SK-N-MC (cell line): ENCODE data around the gene GAPDHS.

ENCODE experiments used
- DNase-seq: peaks from one replicate; pipeline ENCODE4 v3.0.0-alpha.2; 2011; ENCODE audit warnings: low read depth, low spot score
- H3K27ac ChIP-seq: fragments of 200-600 bp; sonication (generic); 2 replicates; pipeline ENCODE4 v1.5.1; 2016; ENCODE audit warnings: mixed run types
- H3K36me3 ChIP-seq: fragments of 200-600 bp; sonication (generic); 2 replicates; pipeline ENCODE4 v1.6.1; 2017; ENCODE audit warnings: antibody characterized with exemption, low read length, mixed read lengths; ENCODE audit not compliant: insufficient read depth
- H3K4me3 ChIP-seq: fragments of 200-600 bp; sonication (generic); 2 replicates; pipeline ENCODE4 v1.5.1; 2016
- H3K9ac ChIP-seq: fragments of 200-600 bp; sonication (generic); 2 replicates; pipeline ENCODE4 v1.8.0; 2017; ENCODE audit warnings: mixed run types, mixed read lengths; ENCODE audit not compliant: insufficient read length
- H3K9me3 ChIP-seq: fragments of 200-600 bp; sonication (generic); 2 replicates; pipeline ENCODE4 v1.6.1; 2017; ENCODE audit warnings: low read depth, mild to moderate bottlenecking, antibody characterized with exemption, low read length, moderate library complexity, mixed read lengths
- EZH2 ChIP-seq: fragments of 200-600 bp; sonication (generic); IDR thresholded peaks from one replicate; pipeline ENCODE4 v1.6.1; 2017; ENCODE audit warnings: antibody characterized with exemption
- FOXP2 ChIP-seq: optimal IDR thresholded peaks from 2 replicates; pipeline ENCODE3; 2011; ENCODE audit warnings: mild to moderate bottlenecking, moderate library complexity; ENCODE audit not compliant: insufficient read depth; ENCODE audit errors: extremely low read length, control extremely low read depth
- POLR2AphosphoS5 ChIP-seq: IDR thresholded peaks from 2 replicates; pipeline ENCODE4 v1.6.1; 2012; ENCODE audit warnings: mild to moderate bottlenecking, low read depth, low read length, borderline replicate concordance

Gene GAPDHS

DNA sequence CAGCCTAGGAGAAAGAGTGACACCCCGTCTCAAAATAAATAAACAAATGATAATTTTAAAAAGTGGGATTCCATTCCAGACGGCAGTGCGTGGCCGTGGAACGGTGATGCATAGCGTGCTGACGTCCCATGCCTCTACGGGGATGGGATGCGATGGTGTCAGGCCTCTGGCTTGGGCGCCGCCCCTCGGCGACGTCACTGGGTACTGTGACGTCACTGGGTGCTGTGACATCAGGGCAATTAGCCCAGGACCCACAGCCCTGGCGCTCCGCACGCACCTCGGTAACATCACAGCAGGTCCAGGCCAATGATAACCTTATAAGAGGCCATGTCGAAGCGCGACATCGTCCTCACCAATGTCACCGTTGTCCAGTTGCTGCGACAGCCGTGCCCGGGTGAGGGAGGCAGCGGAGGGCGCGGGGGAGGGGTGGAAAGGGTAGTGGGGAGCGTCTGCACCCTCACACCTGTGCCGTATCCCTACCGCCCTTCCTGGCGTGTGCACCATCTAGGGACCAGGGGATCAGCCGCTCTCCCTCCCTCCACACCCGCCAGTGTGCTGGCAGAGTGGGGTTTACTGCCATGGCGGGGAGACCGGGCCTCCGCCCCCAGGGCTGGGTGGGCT is at the start of gene GAPDHS:
Gene GAPDHS (plus strand): TSS at position 256 of the 621 bp plus-strand sequence. CDS start 72 bp downstream, at position 328.
- TF ChIP-seq EZH2: no peak
- TF ChIP-seq POLR2AphosphoS5: no peak
- no peak for TF ChIP-seq FOXP2
- Histone ChIP-seq H3K4me3 (no peak within 1 kb of the TSS), H3K9me3 (no peaks in the 10 kb centered on the region), H3K9ac (no peak within 1 kb of the TSS), H3K27ac (no peak within 1 kb of the TSS), H3K36me3 (no peaks in the 10 kb centered on the region)
- DNase-seq: no peak

GRCh38 chr19:35484252-35485036 is 48.8 kb upstream of the GAPDHS start:
- Histone ChIP-seq H3K36me3 (no peaks in the 10 kb centered on the region), H3K9me3 (no peaks in the 10 kb centered on the region), H3K27ac (no peak overlapping the region), H3K9ac (no peak overlapping the region), H3K4me3 (no peak overlapping the region)
- no peak for DNase-seq
- TF ChIP-seq EZH2: no peak
- TF ChIP-seq FOXP2: no peak
- no peak for TF ChIP-seq POLR2AphosphoS5

DNA sequence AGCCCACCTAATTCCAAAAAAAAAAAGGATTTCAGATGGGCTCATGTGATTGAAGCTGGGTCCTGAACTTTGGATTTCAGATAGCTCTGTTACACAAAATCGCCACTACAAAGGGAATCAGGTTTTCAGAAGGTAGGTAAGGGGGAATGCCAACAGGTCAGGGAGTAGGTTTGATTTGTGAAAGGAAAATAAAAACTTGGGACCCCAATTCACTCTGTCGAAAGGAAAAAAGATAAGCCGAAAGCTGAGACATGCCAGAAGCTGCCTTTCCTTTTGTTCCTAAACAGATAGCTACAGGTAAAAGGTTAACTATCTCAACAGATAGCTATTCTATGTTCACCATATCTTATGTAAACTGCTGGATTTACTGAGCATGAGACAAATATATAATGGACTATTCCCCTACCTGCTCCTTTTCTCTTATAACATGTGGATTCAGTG is 47.0 kb upstream of the GAPDHS start:
- Histone ChIP-seq H3K4me3 (no peak overlapping the region), H3K27ac (no peak overlapping the region), H3K9ac (no peak overlapping the region), H3K9me3 (no peaks in the 10 kb centered on the region), H3K36me3 (no peaks in the 10 kb centered on the region)
- no peak for TF ChIP-seq POLR2AphosphoS5
- no peak for TF ChIP-seq EZH2
- no peak for TF ChIP-seq FOXP2
- DNase-seq: no peak

DNA sequence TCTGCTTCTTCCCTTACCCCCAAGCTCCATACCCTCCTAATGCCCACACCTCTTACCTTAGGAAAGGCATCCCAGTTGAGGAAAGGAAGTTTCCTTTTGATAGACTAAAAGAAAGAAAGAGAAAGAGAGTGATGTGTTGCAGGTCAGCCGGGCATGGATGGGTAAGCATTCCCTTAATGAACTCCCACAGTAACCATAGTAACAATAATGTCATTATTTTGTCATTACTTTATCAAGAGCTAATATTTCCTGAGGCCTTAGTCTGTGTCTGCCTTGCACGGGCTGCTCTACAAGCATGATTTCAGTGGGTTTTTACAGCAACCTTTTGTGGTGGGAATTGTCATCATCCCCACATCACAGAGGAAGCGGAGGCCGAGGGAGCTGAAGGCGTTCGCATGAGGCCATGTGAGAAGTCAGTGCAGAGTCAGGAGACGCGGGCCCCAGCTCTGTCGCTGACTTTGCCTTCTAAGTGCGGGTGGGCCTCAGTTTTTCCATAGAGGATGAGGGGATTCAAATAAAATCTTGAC is 45.5 kb upstream of the GAPDHS start:
- DNase-seq: no peak
- TF ChIP-seq POLR2AphosphoS5 (no peak), FOXP2 (no peak), EZH2 (no peak)
- no peak overlapping the region for H3K9ac ChIP-seq
- no peaks in the 10 kb centered on the region for H3K36me3 ChIP-seq
- no peak overlapping the region for H3K4me3 ChIP-seq
- no peak overlapping the region for H3K27ac ChIP-seq
- H3K9me3 ChIP-seq: no peaks in the 10 kb centered on the region

DNA sequence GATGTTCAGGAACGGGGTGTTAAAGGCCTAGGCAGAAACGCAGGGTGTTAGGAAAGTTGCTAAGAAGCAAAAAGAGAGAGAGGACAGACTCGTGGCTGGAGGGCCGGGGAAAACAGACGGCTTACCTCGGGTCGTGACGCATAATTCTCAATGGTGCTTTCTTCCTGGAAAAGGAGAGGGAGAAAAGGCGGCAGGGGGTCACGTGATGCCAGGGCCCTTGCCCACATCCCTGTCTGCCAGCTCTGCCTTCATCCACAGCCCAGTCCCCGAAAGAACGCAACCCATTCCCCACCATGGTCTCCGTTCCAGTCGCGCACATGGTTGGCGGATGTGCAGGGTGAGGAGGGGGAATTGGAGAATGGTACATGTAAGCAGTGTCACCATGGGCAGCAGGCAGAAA is 44.6 kb upstream of the GAPDHS start:
- TF ChIP-seq EZH2: no peak
- DNase-seq: no peak
- H3K4me3 ChIP-seq: no peak overlapping the region
- H3K27ac ChIP-seq: no peak overlapping the region
- H3K36me3 ChIP-seq: no peaks in the 10 kb centered on the region
- H3K9me3 ChIP-seq: no peaks in the 10 kb centered on the region
- no peak overlapping the region for H3K9ac ChIP-seq

DNA sequence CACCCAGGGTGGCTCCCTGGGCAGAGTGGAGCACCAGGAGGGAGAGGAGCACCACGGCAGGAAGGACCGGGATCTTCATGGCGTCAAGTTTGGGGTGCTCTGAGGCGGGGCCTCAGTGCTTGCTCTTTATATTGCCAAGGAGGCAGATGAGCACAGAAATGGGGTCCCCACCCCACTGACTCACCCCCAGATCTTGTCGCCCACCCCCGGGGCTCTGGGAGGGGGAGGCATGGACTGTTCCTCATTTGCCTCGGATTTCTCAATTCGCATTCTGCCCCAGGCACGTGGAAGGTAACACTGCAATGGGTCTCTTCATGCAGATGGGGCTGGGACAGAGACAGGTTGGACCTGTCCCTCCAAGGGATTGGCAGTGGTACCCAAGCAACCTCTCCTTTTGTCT is 42.9 kb upstream of the GAPDHS start, which contains the start of gene KRTDAP:
Gene KRTDAP (minus strand): TSS at position 101 of the 400 bp plus-strand sequence. CDS start 22 bp downstream, at position 79.
- Histone ChIP-seq H3K9me3 (no peaks in the 10 kb centered on the region), H3K4me3 (no peak within 1 kb of the TSS), H3K27ac (no peak within 1 kb of the TSS), H3K36me3 (no peaks in the 10 kb centered on the region), H3K9ac (no peak within 1 kb of the TSS)
- TF ChIP-seq FOXP2 (no peak), POLR2AphosphoS5 (no peak), EZH2 (no peak)
- no peak for DNase-seq

- no peak overlapping the region for H3K9ac ChIP-seq
- H3K4me3 ChIP-seq: no peak overlapping the region
- H3K27ac ChIP-seq: no peak overlapping the region
- H3K9me3 ChIP-seq: no peaks in the 10 kb centered on the region
- TF ChIP-seq EZH2: no peak
- TF ChIP-seq POLR2AphosphoS5: no peak
- no peak for TF ChIP-seq FOXP2
- no peaks in the 10 kb centered on the region for H3K36me3 ChIP-seq
- DNase-seq: no peak
Measured at GRCh38 chr19:35491836-35492360, 41.4 kb upstream of the GAPDHS start.

- Histone ChIP-seq H3K27ac (no peak overlapping the region), H3K9me3 (no peaks in the 10 kb centered on the region), H3K9ac (no peak overlapping the region), H3K4me3 (no peak overlapping the region), H3K36me3 (no peaks in the 10 kb centered on the region)
- DNase-seq: no peak
- TF ChIP-seq EZH2 (no peak), FOXP2 (no peak), POLR2AphosphoS5 (no peak)
Measured at GRCh38 chr19:35493971-35494370, 39.3 kb upstream of the GAPDHS start.
